ENCODE measurements around the gene PIP4K2C.

GRCh38 chr12:57627501-57628279 is 36.7 kb downstream of the PIP4K2C start:
- TF ChIP-seq POLR2A (IDR thresholded peaks at IDR 0.05; ENCODE audit: low read depth, low read length), result no peak
- TF ChIP-seq POLR2AphosphoS5 (IDR thresholded peaks at IDR 0.05; ENCODE audit: low read depth, low read length), result no peak
- TF ChIP-seq TAF1 (IDR thresholded peaks at IDR 0.05; ENCODE audit: borderline replicate concordance, low read depth, low read length), result no peak

All from GM12892 (cell line).